ENCODE data around the gene PRKN. TPM values are rescaled to one million over a fixed set of nuclear protein-coding genes. Genes with fewer than 3 reads are reported as not detected.

The PRKN gene
- total RNA-seq, 1 donor from 2014 or later: 4.9 TPM

- Histone ChIP-seq H3K9me3 (no peaks in the 10 kb centered on the region), H3K27ac (no peak overlapping the region), H3K4me3 (no peak overlapping the region), H3K4me1 (peaks cover 7% of the 10 kb centered on the region), H3K27me3 (no peaks in the 10 kb centered on the region), H3K36me3 (no peaks in the 10 kb centered on the region)
- intact Hi-C loops (cut with DNase I): no loop called here
- TF ChIP-seq POLR2A (IDR thresholded peaks at IDR 0.05) (no peak), POLR2AphosphoS5 (IDR thresholded peaks at IDR 0.05; ENCODE audit: insufficient read depth in 1 of 2, low read depth in 1 of 2) (no peak)
- TF ChIP-seq, protein P1, sequence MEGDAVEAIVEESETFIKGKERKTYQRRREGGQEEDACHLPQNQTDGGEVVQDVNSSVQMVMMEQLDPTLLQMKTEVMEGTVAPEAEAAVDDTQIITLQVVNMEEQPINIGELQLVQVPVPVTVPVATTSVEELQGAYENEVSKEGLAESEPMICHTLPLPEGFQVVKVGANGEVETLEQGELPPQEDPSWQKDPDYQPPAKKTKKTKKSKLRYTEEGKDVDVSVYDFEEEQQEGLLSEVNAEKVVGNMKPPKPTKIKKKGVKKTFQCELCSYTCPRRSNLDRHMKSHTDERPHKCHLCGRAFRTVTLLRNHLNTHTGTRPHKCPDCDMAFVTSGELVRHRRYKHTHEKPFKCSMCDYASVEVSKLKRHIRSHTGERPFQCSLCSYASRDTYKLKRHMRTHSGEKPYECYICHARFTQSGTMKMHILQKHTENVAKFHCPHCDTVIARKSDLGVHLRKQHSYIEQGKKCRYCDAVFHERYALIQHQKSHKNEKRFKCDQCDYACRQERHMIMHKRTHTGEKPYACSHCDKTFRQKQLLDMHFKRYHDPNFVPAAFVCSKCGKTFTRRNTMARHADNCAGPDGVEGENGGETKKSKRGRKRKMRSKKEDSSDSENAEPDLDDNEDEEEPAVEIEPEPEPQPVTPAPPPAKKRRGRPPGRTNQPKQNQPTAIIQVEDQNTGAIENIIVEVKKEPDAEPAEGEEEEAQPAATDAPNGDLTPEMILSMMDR (IDR thresholded peaks at IDR 0.05): no peak
- DNase-seq (ENCODE audit: extremely low spot score in 2 of 2): no peak
Measured at GRCh38 chr6:162631546-162631945, 96.0 kb downstream of the PRKN start.

- no peak for DNase-seq (ENCODE audit: extremely low spot score in 2 of 2)
- Histone ChIP-seq H3K4me3 (no peak overlapping the region), H3K9me3 (no peaks in the 10 kb centered on the region), H3K27ac (no peak overlapping the region), H3K27me3 (no peaks in the 10 kb centered on the region), H3K4me1 (no peaks in the 10 kb centered on the region), H3K36me3 (no peaks in the 10 kb centered on the region)
- intact Hi-C loops (cut with DNase I): no loop called here
- TF ChIP-seq POLR2AphosphoS5 (IDR thresholded peaks at IDR 0.05; ENCODE audit: insufficient read depth in 1 of 2, low read depth in 1 of 2): no peak
- no peak for TF ChIP-seq POLR2A (IDR thresholded peaks at IDR 0.05)
- TF ChIP-seq, protein P1 (IDR thresholded peaks at IDR 0.05): no peak
Measured at GRCh38 chr6:162630069-162630468, 97.5 kb downstream of the PRKN start.

GRCh38 chr6:162627825-162628224, 99.7 kb downstream of the PRKN start:
- intact Hi-C loops (cut with DNase I): no loop called here
- H3K4me1 ChIP-seq: no peaks in the 10 kb centered on the region
- TF ChIP-seq POLR2A (IDR thresholded peaks at IDR 0.05) (no peak), POLR2AphosphoS5 (IDR thresholded peaks at IDR 0.05; ENCODE audit: insufficient read depth in 1 of 2, low read depth in 1 of 2) (no peak)
- TF ChIP-seq, protein P1 (IDR thresholded peaks at IDR 0.05): no peak

GRCh38 chr6:162627362-162627761, 100.2 kb downstream of the PRKN start:
- H3K4me3 ChIP-seq: no peak overlapping the region
- H3K9me3 ChIP-seq: no peaks in the 10 kb centered on the region
- H3K27ac ChIP-seq: no peak overlapping the region
- H3K4me1 ChIP-seq: no peaks in the 10 kb centered on the region
- no peaks in the 10 kb centered on the region for H3K36me3 ChIP-seq
- no peak for TF ChIP-seq POLR2A (IDR thresholded peaks at IDR 0.05)
- no peak for TF ChIP-seq POLR2AphosphoS5 (IDR thresholded peaks at IDR 0.05; ENCODE audit: insufficient read depth in 1 of 2, low read depth in 1 of 2)
- TF ChIP-seq, protein P1 (IDR thresholded peaks at IDR 0.05): no peak
- no peaks in the 10 kb centered on the region for H3K27me3 ChIP-seq
- no peak for DNase-seq (ENCODE audit: extremely low spot score in 2 of 2)
- intact Hi-C loops (cut with DNase I): no loop called here

More at GRCh38 chr6:162627825-162628224, 99.7 kb downstream of the PRKN start:
- DNase-seq (ENCODE audit: extremely low spot score in 2 of 2): no peak
- Histone ChIP-seq H3K36me3 (no peaks in the 10 kb centered on the region), H3K9me3 (no peaks in the 10 kb centered on the region), H3K4me3 (no peak overlapping the region), H3K27ac (no peak overlapping the region), H3K27me3 (no peaks in the 10 kb centered on the region)

- no peaks in the 10 kb centered on the region for H3K27me3 ChIP-seq
- no peaks in the 10 kb centered on the region for H3K9me3 ChIP-seq
- intact Hi-C loops (cut with DNase I): no loop called here
- no peak overlapping the region for H3K4me3 ChIP-seq
- H3K36me3 ChIP-seq: no peaks in the 10 kb centered on the region
- H3K27ac ChIP-seq: no peak overlapping the region
- TF ChIP-seq, protein P1 (IDR thresholded peaks at IDR 0.05): no peak
- TF ChIP-seq POLR2AphosphoS5 (IDR thresholded peaks at IDR 0.05; ENCODE audit: insufficient read depth in 1 of 2, low read depth in 1 of 2): no peak
- no peak for TF ChIP-seq POLR2A (IDR thresholded peaks at IDR 0.05)
- peaks cover 4% of the 10 kb centered on the region for H3K4me1 ChIP-seq
- DNase-seq (ENCODE audit: extremely low spot score in 2 of 2): no peak
Measured at GRCh38 chr6:162626869-162627268, 100.7 kb downstream of the PRKN start.
